ENCODE results near the gene SYCN. TPM values are rescaled to one million over a fixed set of nuclear protein-coding genes. Genes with fewer than 3 reads are reported as not detected.
A peak's percentile ranks its signal among the peaks of the same experiment; 100 is the strongest.

SYCN gene
- total RNA-seq, 1 donor from 2014 or later, result not detected

GRCh38 chr19:39192846-39193245 lies 11.2 kb downstream of the SYCN start:
- Mint-ChIP-seq H3K4me1 (ENCODE audit: unreplicated experiment) (peaks cover 4% of the 10 kb centered on the region), H3K36me3 (ENCODE audit: low read depth, unreplicated experiment) (peaks cover 6% of the 10 kb centered on the region), H3K4me3 (ENCODE audit: unreplicated experiment) (no peak overlapping the region), H3K9me3 (ENCODE audit: unreplicated experiment) (no peaks in the 10 kb centered on the region), H3K27ac (ENCODE audit: unreplicated experiment) (no peak overlapping the region), H3K27me3 (ENCODE audit: unreplicated experiment) (peaks cover 17% of the 10 kb centered on the region)
- TF ChIP-seq CTCF (IDR thresholded peaks at IDR 0.05; ENCODE audit: unreplicated experiment), result no peak
- no peak for DNase-seq (ENCODE audit: low spot score)

- no peaks in the 10 kb centered on the region for H3K36me3 Mint-ChIP-seq (ENCODE audit: low read depth, unreplicated experiment)
Measured at GRCh38 chr19:39190768-39191167, 13.3 kb downstream of the SYCN start.

DNA sequence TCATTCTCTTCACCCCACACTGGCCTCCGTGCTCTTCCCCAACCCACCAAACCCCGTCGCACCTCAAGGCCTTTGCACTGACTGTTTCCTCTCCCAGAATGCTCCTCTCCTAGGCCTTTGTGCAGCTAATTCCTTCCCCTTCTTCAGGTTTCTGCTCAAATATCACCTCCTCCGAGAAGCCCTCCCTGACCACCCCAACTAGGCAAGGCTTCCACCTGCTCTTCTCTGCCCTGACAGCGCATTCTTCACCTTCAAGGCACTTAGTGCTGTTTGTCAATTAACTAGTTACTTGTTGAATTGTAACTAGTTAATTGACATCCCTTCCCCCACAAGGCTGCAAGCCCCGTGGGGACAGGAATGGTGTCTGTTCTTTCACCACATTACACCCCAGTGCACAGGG lies 15.1 kb downstream of the SYCN start:
- no peaks in the 10 kb centered on the region for H3K9me3 Mint-ChIP-seq (ENCODE audit: unreplicated experiment)
- peaks cover under 1% of the 10 kb centered on the region for H3K27me3 Mint-ChIP-seq (ENCODE audit: unreplicated experiment)
- H3K27ac Mint-ChIP-seq (ENCODE audit: unreplicated experiment), result no peak overlapping the region
- DNase-seq (ENCODE audit: low spot score), result no peak
- no peak for TF ChIP-seq CTCF (IDR thresholded peaks at IDR 0.05; ENCODE audit: unreplicated experiment)
- no peaks in the 10 kb centered on the region for H3K36me3 Mint-ChIP-seq (ENCODE audit: low read depth, unreplicated experiment)
- no peak overlapping the region for H3K4me3 Mint-ChIP-seq (ENCODE audit: unreplicated experiment)
- peaks cover 3% of the 10 kb centered on the region for H3K4me1 Mint-ChIP-seq (ENCODE audit: unreplicated experiment)

More at GRCh38 chr19:39190768-39191167, 13.3 kb downstream of the SYCN start:
- H3K27me3 Mint-ChIP-seq (ENCODE audit: unreplicated experiment), result peaks cover 5% of the 10 kb centered on the region
- no peak overlapping the region for H3K27ac Mint-ChIP-seq (ENCODE audit: unreplicated experiment)
- H3K4me3 Mint-ChIP-seq (ENCODE audit: unreplicated experiment), result no peak overlapping the region
- no peaks in the 10 kb centered on the region for H3K9me3 Mint-ChIP-seq (ENCODE audit: unreplicated experiment)
- no peak for TF ChIP-seq CTCF (IDR thresholded peaks at IDR 0.05; ENCODE audit: unreplicated experiment)
- peaks cover 3% of the 10 kb centered on the region for H3K4me1 Mint-ChIP-seq (ENCODE audit: unreplicated experiment)
- no peak for DNase-seq (ENCODE audit: low spot score)

GRCh38 chr19:39187552-39187943 lies 16.5 kb downstream of the SYCN start:
- Mint-ChIP-seq H3K4me1 (ENCODE audit: unreplicated experiment) (peaks cover 3% of the 10 kb centered on the region), H3K27me3 (ENCODE audit: unreplicated experiment) (peaks cover 3% of the 10 kb centered on the region), H3K9me3 (ENCODE audit: unreplicated experiment) (peaks cover 3% of the 10 kb centered on the region), H3K4me3 (ENCODE audit: unreplicated experiment) (no peak overlapping the region), H3K36me3 (ENCODE audit: low read depth, unreplicated experiment) (peaks cover 4% of the 10 kb centered on the region), H3K27ac (ENCODE audit: unreplicated experiment) (peak overlapping the region; percentile 36)
- peak; percentile 16 for TF ChIP-seq CTCF (IDR thresholded peaks at IDR 0.05; ENCODE audit: unreplicated experiment)
- DNase-seq (ENCODE audit: low spot score), result no peak

DNA sequence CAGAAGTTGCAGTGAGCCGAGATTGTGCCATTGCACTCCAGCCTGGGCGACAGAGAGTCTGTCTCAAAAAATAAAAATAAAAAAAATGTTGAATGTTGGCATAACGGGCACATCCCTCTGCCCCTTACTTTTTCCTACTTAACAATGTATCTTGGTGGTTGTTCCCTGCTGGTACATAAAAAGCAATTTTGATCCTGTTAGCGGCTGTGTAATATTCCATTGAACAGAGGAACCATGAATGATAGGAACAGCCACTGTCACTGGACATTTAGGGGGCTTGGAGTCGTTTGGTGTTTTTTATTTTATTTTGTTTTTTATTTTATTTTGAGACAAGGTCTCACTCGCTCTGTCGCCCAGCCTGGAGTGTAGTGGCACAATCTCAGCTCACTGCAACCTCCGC lies 17.7 kb downstream of the SYCN start:
- Mint-ChIP-seq H3K36me3 (ENCODE audit: low read depth, unreplicated experiment) (peaks cover 4% of the 10 kb centered on the region), H3K4me1 (ENCODE audit: unreplicated experiment) (peaks cover 3% of the 10 kb centered on the region), H3K4me3 (ENCODE audit: unreplicated experiment) (no peak overlapping the region), H3K27me3 (ENCODE audit: unreplicated experiment) (peaks cover 3% of the 10 kb centered on the region), H3K27ac (ENCODE audit: unreplicated experiment) (no peak overlapping the region), H3K9me3 (ENCODE audit: unreplicated experiment) (peaks cover 3% of the 10 kb centered on the region)
- TF ChIP-seq CTCF (IDR thresholded peaks at IDR 0.05; ENCODE audit: unreplicated experiment), result no peak
- no peak for DNase-seq (ENCODE audit: low spot score)

Data from endothelial cell (in vitro differentiated cells).